Right lobe of liver (tissue), 4 donors: ENCODE data around the gene VILL.
"Not testable (repeated sequence)": the region's sequence is repeated elsewhere in the genome, so short reads cannot be mapped to it uniquely, and the experiment has no call there.

ENCODE experiments used
- CTCF ChIP-seq, 4 donors: fragments of 200-600 bp in 3 of 4; fragments of 450-650 bp in 1 of 4; IDR thresholded peaks; one replicate each; pipeline versions ENCODE4 v1.5.1 to v1.8.0; 2016 to 2022; ENCODE audit warnings: antibody characterized with exemption in 4 of 4, mild to moderate bottlenecking in 2 of 4
- POLR2A ChIP-seq: fragments of 450-650 bp; IDR thresholded peaks from one replicate; pipeline ENCODE4 v1.6.1; 2017; ENCODE audit warnings: antibody characterized with exemption, mild to moderate bottlenecking
- donor health status: DM: no; HTN: no; CAD: no.
- donor health status: DM: no; HTN: no; CAD: no.
- donor health status: DM: no; HTN: yes; CAD: no.

GRCh38 chr3:38053813-38054498 lies 63.4 kb downstream of the VILL start:
- TF ChIP-seq CTCF (IDR thresholded peaks at IDR 0.05); POLR2A: not testable (repeated sequence)
